ENCODE results near the gene TTC8. TPM values are rescaled to one million over a fixed set of nuclear protein-coding genes. Genes with fewer than 3 reads are reported as not detected.

The TTC8 gene
- total RNA-seq, 1 experiment from 2014 or later, result 12.4 TPM

DNA sequence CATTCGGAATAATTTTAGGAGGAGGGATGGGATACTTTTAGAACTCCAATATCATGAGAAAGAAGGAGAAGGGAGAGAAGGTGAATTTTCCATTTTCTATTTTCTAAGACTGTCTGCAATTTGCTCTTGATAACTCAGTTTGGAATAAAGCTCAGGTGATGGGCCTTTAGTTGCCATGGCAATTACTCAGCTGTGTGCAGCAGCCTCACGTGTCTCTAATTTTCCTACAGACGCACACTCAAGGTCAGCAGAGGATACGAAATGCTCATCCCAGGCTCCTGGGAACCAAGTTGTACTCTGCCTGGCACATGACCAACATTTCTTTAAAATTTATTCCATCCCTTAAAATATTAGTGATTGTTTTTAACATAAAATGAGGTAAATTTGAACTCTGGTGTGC is 76.7 kb downstream of the TTC8 start:
- ChIA-PET CTCF (no interaction called here), POLR2A (no interaction called here)
- ATAC-seq (no peak), DNase-seq (ENCODE audit: low read depth, low spot score) (no peak)
- TF ChIP-seq POLR2AphosphoS5 (IDR thresholded peaks at IDR 0.05; ENCODE audit: low read depth, low read length) (no peak), SIN3A (IDR thresholded peaks at IDR 0.05; ENCODE audit: borderline replicate concordance, insufficient read depth, low read depth, low read length) (no peak), TCF7L2 (IDR thresholded peaks at IDR 0.05; ENCODE audit: low read depth, low read length) (no peak)
- TF ChIP-seq, protein P1, sequence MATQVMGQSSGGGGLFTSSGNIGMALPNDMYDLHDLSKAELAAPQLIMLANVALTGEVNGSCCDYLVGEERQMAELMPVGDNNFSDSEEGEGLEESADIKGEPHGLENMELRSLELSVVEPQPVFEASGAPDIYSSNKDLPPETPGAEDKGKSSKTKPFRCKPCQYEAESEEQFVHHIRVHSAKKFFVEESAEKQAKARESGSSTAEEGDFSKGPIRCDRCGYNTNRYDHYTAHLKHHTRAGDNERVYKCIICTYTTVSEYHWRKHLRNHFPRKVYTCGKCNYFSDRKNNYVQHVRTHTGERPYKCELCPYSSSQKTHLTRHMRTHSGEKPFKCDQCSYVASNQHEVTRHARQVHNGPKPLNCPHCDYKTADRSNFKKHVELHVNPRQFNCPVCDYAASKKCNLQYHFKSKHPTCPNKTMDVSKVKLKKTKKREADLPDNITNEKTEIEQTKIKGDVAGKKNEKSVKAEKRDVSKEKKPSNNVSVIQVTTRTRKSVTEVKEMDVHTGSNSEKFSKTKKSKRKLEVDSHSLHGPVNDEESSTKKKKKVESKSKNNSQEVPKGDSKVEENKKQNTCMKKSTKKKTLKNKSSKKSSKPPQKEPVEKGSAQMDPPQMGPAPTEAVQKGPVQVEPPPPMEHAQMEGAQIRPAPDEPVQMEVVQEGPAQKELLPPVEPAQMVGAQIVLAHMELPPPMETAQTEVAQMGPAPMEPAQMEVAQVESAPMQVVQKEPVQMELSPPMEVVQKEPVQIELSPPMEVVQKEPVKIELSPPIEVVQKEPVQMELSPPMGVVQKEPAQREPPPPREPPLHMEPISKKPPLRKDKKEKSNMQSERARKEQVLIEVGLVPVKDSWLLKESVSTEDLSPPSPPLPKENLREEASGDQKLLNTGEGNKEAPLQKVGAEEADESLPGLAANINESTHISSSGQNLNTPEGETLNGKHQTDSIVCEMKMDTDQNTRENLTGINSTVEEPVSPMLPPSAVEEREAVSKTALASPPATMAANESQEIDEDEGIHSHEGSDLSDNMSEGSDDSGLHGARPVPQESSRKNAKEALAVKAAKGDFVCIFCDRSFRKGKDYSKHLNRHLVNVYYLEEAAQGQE (IDR thresholded peaks at IDR 0.05; ENCODE audit: insufficient read depth in 1 of 2, low read depth in 2 of 2, low read length in 1 of 2), result no peak
- TF ChIP-seq, protein P2, sequence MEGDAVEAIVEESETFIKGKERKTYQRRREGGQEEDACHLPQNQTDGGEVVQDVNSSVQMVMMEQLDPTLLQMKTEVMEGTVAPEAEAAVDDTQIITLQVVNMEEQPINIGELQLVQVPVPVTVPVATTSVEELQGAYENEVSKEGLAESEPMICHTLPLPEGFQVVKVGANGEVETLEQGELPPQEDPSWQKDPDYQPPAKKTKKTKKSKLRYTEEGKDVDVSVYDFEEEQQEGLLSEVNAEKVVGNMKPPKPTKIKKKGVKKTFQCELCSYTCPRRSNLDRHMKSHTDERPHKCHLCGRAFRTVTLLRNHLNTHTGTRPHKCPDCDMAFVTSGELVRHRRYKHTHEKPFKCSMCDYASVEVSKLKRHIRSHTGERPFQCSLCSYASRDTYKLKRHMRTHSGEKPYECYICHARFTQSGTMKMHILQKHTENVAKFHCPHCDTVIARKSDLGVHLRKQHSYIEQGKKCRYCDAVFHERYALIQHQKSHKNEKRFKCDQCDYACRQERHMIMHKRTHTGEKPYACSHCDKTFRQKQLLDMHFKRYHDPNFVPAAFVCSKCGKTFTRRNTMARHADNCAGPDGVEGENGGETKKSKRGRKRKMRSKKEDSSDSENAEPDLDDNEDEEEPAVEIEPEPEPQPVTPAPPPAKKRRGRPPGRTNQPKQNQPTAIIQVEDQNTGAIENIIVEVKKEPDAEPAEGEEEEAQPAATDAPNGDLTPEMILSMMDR (IDR thresholded peaks at IDR 0.05), result no peak
- in situ Hi-C loops (cut with HindIII; ENCODE audit: low pct_unique_long_range_greater_than_20kb, low sequenced_read_pairs), result no loop called here
- BruUV-seq (replicated peaks), result no TSS peak
- Histone ChIP-seq H3K9me3 (ENCODE audit: control insufficient read depth, insufficient read depth, low read depth, low read length) (no peaks in the 10 kb centered on the region), H3K27me3 (ENCODE audit: control insufficient read depth, insufficient read depth, low read length) (no peaks in the 10 kb centered on the region), H3K4me3 (ENCODE audit: low read depth in 2 of 2, low read length in 2 of 2) (no peak overlapping the region), H3K27ac (ENCODE audit: low read length) (no peak overlapping the region), H3K4me1 (ENCODE audit: control insufficient read depth, insufficient read depth, low read length) (no peaks in the 10 kb centered on the region), H3K36me3 (ENCODE audit: control insufficient read depth, insufficient read depth, low read length) (no peaks in the 10 kb centered on the region)
- intact Hi-C loops (cut with micrococcal nuclease; ENCODE audit: unreplicated experiment), result no loop called here

DNA sequence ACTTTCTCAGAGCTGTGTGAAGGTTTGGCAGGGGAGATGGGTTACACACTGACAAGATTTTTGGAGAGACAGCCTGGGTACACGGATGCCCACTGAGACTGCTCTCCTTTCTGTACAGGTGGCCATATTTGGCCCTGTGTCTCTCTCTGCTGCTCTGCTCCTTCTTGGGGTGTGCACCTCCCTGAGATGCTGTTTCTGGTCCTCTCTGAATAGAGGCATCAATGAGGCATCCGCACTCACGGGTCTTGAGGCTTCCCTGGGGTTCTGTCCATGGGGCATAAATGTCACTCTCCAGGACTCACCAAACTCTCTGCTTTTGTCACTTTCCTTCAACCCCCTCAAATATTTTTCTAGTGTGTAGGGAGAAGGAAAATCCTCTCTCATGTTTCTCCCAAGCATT is 77.5 kb downstream of the TTC8 start:
- no peaks in the 10 kb centered on the region for H3K4me1 ChIP-seq (ENCODE audit: control insufficient read depth, insufficient read depth, low read length)
- TF ChIP-seq TCF7L2 (IDR thresholded peaks at IDR 0.05; ENCODE audit: low read depth, low read length) (no peak), SIN3A (IDR thresholded peaks at IDR 0.05; ENCODE audit: borderline replicate concordance, insufficient read depth, low read depth, low read length) (no peak), POLR2AphosphoS5 (IDR thresholded peaks at IDR 0.05; ENCODE audit: low read depth, low read length) (no peak)
- TF ChIP-seq, protein P1 (IDR thresholded peaks at IDR 0.05; ENCODE audit: insufficient read depth in 1 of 2, low read depth in 2 of 2, low read length in 1 of 2), result no peak
- TF ChIP-seq, protein P2 (IDR thresholded peaks at IDR 0.05), result no peak
- H3K4me3 ChIP-seq (ENCODE audit: low read depth in 2 of 2, low read length in 2 of 2), result no peak overlapping the region
- DNase-seq (ENCODE audit: low read depth, low spot score), result no peak
- no peak for ATAC-seq
- no peaks in the 10 kb centered on the region for H3K36me3 ChIP-seq (ENCODE audit: control insufficient read depth, insufficient read depth, low read length)
- H3K27me3 ChIP-seq (ENCODE audit: control insufficient read depth, insufficient read depth, low read length), result no peaks in the 10 kb centered on the region
- H3K9me3 ChIP-seq (ENCODE audit: control insufficient read depth, insufficient read depth, low read depth, low read length), result no peaks in the 10 kb centered on the region
- no TSS peak for BruUV-seq (replicated peaks)
- ChIA-PET CTCF (no interaction called here), POLR2A (no interaction called here)
- intact Hi-C loops (cut with micrococcal nuclease; ENCODE audit: unreplicated experiment) (no loop called here), in situ Hi-C loops (cut with HindIII; ENCODE audit: low pct_unique_long_range_greater_than_20kb, low sequenced_read_pairs) (no loop called here)
- no peak overlapping the region for H3K27ac ChIP-seq (ENCODE audit: low read length)
